Ishikawa (cell line): Measurements from ENCODE around the gene MRGPRG.

Experiments
- CEBPB ChIP-seq: IDR thresholded peaks from 2 replicates; pipeline ENCODE4 v1.6.1; 2012
- CREB1 ChIP-seq: IDR thresholded peaks from 2 replicates; pipeline ENCODE4 v1.6.1; 2012; ENCODE audit warnings: low read depth
- EGR1 ChIP-seq: IDR thresholded peaks from 2 replicates; pipeline ENCODE4 v1.6.1; 2012
- EP300 ChIP-seq: IDR thresholded peaks from 2 replicates; pipeline ENCODE4 v1.6.1; 2012; ENCODE audit warnings: borderline replicate concordance
- FOXM1 ChIP-seq: IDR thresholded peaks from 2 replicates; pipeline ENCODE4 v1.6.1; 2012; ENCODE audit warnings: low read depth, borderline replicate concordance
- MAX ChIP-seq: IDR thresholded peaks from 2 replicates; pipeline ENCODE4 v1.6.1; 2012
- NFIC ChIP-seq: IDR thresholded peaks from 2 replicates; pipeline ENCODE4 v1.6.1; 2012
- RAD21 ChIP-seq: IDR thresholded peaks from 2 replicates; pipeline ENCODE4 v1.6.1; 2012; ENCODE audit warnings: low read depth
- TAF1 ChIP-seq: IDR thresholded peaks from 2 replicates; pipeline ENCODE4 v1.6.1; 2012; ENCODE audit warnings: low read depth, mild to moderate bottlenecking
- TCF12 ChIP-seq: IDR thresholded peaks from 2 replicates; pipeline ENCODE4 v1.6.1; 2012; ENCODE audit warnings: low read depth
- TEAD4 ChIP-seq: IDR thresholded peaks from 2 replicates; pipeline ENCODE4 v1.6.1; 2012
- YY1 ChIP-seq: IDR thresholded peaks from 2 replicates; pipeline ENCODE4 v1.6.1; 2012; ENCODE audit warnings: low read depth
- ZBTB7A ChIP-seq: IDR thresholded peaks from 2 replicates; pipeline ENCODE4 v1.6.1; 2012; ENCODE audit warnings: low read depth
- TF ChIP-seq, protein P1 (sequence below): IDR thresholded peaks from 2 replicates; pipeline ENCODE4 v1.6.1; 2012
- TF ChIP-seq, protein P2 (sequence below): IDR thresholded peaks from 2 replicates; pipeline ENCODE4 v1.6.1; 2012; ENCODE audit warnings: low read depth, mild to moderate bottlenecking

The MRGPRG gene

GRCh38 chr11:3219281-3219892 lies 774 bp upstream of the MRGPRG start:
- TF ChIP-seq, protein P1, sequence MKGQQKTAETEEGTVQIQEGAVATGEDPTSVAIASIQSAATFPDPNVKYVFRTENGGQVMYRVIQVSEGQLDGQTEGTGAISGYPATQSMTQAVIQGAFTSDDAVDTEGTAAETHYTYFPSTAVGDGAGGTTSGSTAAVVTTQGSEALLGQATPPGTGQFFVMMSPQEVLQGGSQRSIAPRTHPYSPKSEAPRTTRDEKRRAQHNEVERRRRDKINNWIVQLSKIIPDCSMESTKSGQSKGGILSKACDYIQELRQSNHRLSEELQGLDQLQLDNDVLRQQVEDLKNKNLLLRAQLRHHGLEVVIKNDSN = no peak
- TF ChIP-seq FOXM1 (no peak), CEBPB (no peak), TAF1 (no peak), TCF12 (no peak), TEAD4 (no peak), RAD21 (no peak), NFIC (no peak), CREB1 (no peak), MAX (no peak)
- TF ChIP-seq, protein P2, sequence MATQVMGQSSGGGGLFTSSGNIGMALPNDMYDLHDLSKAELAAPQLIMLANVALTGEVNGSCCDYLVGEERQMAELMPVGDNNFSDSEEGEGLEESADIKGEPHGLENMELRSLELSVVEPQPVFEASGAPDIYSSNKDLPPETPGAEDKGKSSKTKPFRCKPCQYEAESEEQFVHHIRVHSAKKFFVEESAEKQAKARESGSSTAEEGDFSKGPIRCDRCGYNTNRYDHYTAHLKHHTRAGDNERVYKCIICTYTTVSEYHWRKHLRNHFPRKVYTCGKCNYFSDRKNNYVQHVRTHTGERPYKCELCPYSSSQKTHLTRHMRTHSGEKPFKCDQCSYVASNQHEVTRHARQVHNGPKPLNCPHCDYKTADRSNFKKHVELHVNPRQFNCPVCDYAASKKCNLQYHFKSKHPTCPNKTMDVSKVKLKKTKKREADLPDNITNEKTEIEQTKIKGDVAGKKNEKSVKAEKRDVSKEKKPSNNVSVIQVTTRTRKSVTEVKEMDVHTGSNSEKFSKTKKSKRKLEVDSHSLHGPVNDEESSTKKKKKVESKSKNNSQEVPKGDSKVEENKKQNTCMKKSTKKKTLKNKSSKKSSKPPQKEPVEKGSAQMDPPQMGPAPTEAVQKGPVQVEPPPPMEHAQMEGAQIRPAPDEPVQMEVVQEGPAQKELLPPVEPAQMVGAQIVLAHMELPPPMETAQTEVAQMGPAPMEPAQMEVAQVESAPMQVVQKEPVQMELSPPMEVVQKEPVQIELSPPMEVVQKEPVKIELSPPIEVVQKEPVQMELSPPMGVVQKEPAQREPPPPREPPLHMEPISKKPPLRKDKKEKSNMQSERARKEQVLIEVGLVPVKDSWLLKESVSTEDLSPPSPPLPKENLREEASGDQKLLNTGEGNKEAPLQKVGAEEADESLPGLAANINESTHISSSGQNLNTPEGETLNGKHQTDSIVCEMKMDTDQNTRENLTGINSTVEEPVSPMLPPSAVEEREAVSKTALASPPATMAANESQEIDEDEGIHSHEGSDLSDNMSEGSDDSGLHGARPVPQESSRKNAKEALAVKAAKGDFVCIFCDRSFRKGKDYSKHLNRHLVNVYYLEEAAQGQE = no peak

GRCh38 chr11:3217818-3218482 lies 663 bp downstream of the MRGPRG start:
- TF ChIP-seq TCF12 = no peak
- no peak for TF ChIP-seq MAX
- no peak for TF ChIP-seq EGR1
- no peak for TF ChIP-seq YY1
- no peak for TF ChIP-seq RAD21
- TF ChIP-seq, protein P1 = no peak
- no peak for TF ChIP-seq FOXM1
- no peak for TF ChIP-seq ZBTB7A
- TF ChIP-seq EP300 = no peak
- TF ChIP-seq CEBPB = no peak
- no peak for TF ChIP-seq CREB1
- no peak for TF ChIP-seq TAF1
- no peak for TF ChIP-seq NFIC
- TF ChIP-seq, protein P2 = no peak
- TF ChIP-seq TEAD4 = no peak

- no peak for TF ChIP-seq EP300
- no peak for TF ChIP-seq TCF12
- TF ChIP-seq FOXM1 = no peak
- TF ChIP-seq MAX = no peak
- TF ChIP-seq TEAD4 = no peak
- no peak for TF ChIP-seq ZBTB7A
- TF ChIP-seq YY1 = no peak
Observed at GRCh38 chr11:3216027-3216525, 2.5 kb downstream of the MRGPRG start.

GRCh38 chr11:3215346-3216026 lies 3.1 kb downstream of the MRGPRG start:
- TF ChIP-seq TAF1 = no peak
- no peak for TF ChIP-seq EGR1
- TF ChIP-seq, protein P1 = peak; percentile 34
- no peak for TF ChIP-seq CREB1
- 0 out of 2 replicates have a peak, but pooled peaks have one; percentile 14 for TF ChIP-seq MAX
- no peak for TF ChIP-seq YY1
- TF ChIP-seq EP300 = no peak
- TF ChIP-seq, protein P2 = no peak
